Body of pancreas (tissue), 4 donors: ENCODE measurements around the gene SMARCA2.

ENCODE experiments used
- CTCF ChIP-seq, 7 experiments: fragments of 450-650 bp in 4 of 7; fragments of 200-600 bp in 3 of 7; sonication (generic) in 3 of 7; IDR thresholded peaks; one replicate each; pipeline ENCODE4 v1.5.1; 2016 to 2019; ENCODE audit warnings: antibody characterized with exemption in 7 of 7
- POLR2A ChIP-seq, 3 donors: fragments of 450-650 bp; IDR thresholded peaks; one replicate each; pipeline ENCODE4 v1.6.1; 2016; ENCODE audit warnings: antibody characterized with exemption in 3 of 3, mild to moderate bottlenecking in 2 of 3

DNA sequence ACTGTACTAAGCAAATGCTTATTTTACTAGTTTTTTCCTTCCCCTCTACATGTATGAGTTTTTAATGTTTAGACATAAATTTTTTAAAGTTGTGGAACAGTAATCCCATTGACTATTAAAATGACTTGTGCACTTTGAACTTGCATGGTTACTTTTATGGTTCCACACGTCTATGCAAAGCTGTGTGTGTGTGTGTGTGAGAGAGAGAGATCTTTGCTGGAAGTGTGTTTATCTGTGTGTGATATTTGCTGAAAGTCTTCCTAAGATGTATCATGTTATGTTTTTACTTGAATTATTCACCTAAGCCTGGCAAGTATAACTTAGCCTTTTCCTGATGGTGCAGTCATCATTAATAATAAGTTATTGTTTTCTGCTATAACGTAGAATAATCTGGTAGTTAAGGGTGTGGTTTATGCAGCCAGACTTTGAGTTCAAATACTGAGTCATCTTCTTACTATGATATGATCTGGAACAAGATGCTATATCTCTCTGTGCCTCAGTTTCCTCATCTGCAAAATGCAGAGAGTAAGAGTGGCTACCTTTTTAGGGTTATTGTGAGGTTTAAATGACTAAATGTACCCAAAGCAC, 138.6 kb downstream of the SMARCA2 start:
- no peak for TF ChIP-seq CTCF (IDR thresholded peaks at IDR 0.05)
- no peak for TF ChIP-seq POLR2A (IDR thresholded peaks at IDR 0.05)
